ENCODE results near the gene ZCCHC3.
A peak's percentile ranks its signal among the peaks of the same experiment; 100 is the strongest.
"Not testable (repeated sequence)": the region's sequence is repeated elsewhere in the genome, so short reads cannot be mapped to it uniquely, and the experiment has no call there.

The ZCCHC3 gene

DNA sequence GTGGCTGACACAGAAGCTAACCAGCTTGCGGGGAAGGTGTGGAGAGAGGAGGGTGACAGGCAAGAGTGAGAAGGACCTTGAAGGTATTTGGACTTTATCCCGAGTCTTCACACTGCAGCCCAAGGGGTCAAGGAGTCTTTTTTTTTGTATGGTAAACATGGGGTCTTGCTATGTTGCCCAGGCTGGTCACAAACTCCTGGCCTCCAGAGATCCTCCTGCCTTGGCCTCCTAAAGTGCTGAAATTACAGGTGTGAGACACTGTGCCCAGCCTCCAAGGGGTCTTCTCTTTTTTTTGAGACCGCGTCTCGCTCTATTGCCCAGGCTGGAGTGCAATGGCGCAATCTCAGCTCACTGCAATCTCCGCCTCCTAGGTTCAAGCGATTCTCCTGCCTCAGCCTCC lies 37.2 kb downstream of the ZCCHC3 start:
- DNase-seq (ENCODE audit: insufficient read length, low spot score) (no peak), FAIRE-seq (no peak)

DNA sequence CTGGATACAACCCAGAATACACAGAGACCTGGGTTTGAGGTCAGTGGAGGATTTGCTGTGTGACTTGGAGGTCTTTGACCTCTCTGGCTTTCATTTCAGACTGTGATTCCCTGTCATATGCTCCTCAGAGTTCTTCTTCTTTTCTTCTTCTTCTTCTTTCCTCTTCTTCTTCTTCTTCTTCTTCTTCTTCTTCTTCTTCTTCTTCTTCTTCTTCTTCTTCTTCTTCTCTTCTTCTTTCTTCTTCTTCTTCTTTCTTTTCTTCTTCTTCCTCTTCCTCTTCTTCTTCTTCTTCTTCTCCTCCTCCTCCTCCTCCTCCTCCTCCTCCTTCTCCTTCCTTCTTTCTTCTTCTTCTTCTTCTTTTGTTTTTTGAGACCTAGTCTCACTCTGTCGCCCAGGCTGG lies 38.7 kb downstream of the ZCCHC3 start:
- FAIRE-seq; DNase-seq (ENCODE audit: insufficient read length, low spot score): not testable (repeated sequence)

DNA sequence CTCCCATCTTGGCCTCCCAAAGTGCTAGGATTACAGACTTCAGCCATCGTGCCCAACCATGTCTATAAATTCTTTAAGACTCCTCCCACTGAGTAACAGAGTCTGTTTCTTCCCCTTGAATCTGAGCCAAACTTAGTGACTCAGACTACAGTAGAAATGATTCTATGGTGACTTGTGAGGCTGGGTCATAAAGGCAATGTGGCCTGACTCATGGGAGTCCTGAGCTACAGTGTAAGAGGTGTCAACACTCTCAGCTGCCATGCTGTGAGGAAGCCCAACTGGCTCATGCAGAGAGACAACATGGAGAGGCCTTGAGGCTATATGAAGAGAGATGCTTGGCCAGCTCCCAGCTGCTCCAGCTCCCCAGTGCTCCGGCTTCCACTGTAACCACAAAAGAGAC lies 44.3 kb downstream of the ZCCHC3 start:
- no peak for DNase-seq (ENCODE audit: insufficient read length, low spot score)
- peak; percentile 49 for FAIRE-seq

DNA sequence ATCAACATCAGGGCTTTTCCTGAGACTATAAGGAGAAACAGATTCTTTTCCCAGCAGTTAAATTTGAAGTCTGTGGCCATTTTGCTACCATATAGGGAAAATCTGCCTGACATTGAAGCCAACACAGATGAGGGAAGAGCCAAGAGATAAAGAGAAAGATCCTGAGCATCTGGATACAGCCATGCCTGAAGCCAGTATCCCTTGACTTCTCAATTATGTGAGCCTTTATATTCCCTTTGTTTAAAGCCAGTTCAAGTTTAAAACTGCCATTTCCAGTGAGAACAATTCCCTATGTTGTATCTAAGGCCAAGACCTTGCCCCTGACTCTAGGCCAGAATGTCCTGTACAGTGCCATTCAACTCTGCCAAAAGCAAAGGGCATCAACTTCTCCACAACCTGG lies 45.7 kb downstream of the ZCCHC3 start:
- DNase-seq (ENCODE audit: insufficient read length, low spot score) (no peak), FAIRE-seq (no peak)

DNA sequence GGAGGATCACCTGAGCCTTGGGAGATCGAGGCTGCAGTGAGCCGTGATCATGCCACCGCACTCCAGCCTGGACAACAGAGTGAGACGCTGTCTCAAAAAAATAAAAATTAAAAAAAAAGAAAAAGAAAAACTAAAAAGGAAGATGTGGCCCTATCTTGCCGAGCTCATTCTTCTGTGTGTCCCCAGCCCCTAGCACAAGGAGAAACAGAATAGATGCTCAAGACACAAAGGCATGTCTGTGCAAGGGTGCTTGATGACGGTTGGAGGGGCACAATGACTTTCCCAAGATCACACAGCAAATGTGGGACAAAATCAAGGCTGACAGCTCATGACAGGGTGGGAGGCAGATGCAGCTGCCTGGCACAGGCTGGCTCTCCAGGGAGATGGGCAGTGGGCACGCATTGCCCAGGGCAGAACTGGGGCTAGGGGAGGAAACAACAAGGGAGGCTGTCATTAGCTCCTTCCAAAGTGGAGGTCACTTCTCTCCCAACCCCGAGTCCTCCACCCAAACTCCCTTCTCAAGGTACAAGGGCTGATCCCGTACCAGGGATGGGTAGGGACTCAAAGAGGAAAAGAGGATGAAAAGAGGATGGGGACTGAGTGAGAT lies 48.8 kb downstream of the ZCCHC3 start:
- FAIRE-seq (peak; percentile 48), DNase-seq (ENCODE audit: insufficient read length, low spot score) (no peak)

DNA sequence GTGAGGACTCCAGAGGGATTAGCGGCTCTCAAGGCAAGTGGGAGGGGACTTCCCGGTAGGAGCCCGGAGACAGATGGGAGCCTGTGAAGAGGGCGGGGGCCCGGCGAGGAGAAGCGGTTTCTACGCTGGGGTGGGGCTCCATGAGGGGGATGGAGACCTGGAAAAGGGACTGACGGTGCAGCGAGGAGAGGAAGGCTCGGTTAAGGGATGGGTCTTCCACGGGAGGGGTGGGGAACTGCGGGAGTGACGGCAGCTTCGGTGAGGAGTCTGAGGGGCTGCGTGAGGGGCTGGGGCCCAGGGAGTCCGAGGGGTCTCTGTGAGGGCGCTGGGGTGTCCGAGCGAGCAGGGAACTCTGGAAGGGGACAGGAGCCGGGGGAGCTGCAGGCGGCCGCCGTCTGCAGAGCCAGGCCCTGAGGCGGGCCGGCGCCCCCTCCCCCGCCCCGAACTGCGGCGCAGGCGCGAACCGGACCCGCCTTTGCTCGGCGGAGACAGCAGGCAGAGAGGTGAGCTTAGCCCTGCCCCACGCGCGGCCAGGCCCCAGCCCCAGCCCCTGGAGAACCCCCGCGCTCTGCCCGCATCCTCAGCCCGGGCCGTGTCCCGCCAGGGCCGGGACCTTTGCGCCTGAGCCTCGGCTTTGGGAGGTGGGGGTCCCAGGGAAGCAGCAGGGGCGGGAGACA lies 49.4 kb downstream of the ZCCHC3 start, which contains the start of gene NRSN2:
Gene NRSN2 (plus strand): TSS at position 472 of the 677 bp plus-strand sequence. CDS start 2,533 bp downstream, outside the sequence.
- DNase-seq (ENCODE audit: insufficient read length, low spot score) (peak; percentile 83), FAIRE-seq (peak; percentile 74)

DNA sequence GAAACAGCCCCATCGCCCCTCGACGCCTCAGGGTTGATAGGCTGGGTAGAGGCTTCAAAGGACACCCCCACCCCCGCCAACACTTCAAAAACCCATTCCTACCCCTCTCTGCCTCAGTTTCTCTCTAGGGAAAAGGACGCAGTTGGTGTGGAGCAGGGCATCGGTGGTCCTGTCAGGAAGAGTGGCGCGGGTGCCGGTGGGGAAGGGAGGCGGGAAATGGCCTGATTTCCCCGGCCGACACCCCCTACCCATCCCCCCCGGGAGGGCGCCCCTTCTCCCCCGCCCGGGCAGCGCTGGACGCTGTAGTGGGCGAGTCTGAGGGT lies 49.9 kb downstream of the ZCCHC3 start:
- FAIRE-seq: no peak
- no peak for DNase-seq (ENCODE audit: insufficient read length, low spot score)

DNA sequence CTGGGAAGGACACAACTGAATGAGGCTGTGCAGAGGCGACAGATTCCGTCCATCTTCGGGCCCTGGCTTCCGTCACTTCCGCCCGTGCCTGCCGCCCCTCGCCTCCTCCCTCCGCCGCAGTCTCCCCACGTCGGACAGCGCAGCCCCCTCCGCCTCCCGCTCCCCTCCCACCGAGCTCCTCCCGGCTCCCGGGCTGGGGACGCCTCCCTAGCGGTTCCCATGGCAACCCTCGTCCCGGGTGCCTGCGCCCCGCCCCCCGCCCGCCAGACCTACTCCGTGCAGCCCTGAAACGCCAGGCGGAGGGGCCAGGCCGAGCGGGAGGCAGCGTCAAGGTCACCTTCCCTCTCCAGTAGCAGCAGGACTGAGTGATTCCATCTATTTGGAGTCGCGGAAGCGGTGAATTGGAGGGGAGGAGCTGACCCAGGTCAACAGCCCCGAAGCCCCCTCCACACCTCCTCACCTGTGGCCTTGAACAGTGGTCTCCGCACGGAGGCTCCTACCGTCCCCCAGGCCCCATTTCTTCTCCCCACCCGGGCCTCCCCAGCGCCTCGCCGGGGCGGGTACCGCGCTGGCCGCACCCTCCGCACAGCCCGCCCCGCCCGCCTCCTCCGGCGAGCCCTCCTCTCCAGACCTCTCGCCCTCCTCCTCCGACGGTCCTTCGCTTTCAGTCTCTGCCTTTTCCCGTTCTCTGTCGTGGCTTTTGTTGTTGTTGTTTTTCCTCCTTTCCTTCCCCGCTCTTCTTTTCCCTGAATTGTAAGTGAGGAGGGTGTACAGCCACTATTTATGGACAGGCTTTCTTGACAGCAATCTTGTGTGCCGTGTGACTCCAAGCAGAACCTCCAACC lies 50.5 kb downstream of the ZCCHC3 start:
- FAIRE-seq: peak; percentile 98
- peak; percentile 95 for DNase-seq (ENCODE audit: insufficient read length, low spot score)

DNA sequence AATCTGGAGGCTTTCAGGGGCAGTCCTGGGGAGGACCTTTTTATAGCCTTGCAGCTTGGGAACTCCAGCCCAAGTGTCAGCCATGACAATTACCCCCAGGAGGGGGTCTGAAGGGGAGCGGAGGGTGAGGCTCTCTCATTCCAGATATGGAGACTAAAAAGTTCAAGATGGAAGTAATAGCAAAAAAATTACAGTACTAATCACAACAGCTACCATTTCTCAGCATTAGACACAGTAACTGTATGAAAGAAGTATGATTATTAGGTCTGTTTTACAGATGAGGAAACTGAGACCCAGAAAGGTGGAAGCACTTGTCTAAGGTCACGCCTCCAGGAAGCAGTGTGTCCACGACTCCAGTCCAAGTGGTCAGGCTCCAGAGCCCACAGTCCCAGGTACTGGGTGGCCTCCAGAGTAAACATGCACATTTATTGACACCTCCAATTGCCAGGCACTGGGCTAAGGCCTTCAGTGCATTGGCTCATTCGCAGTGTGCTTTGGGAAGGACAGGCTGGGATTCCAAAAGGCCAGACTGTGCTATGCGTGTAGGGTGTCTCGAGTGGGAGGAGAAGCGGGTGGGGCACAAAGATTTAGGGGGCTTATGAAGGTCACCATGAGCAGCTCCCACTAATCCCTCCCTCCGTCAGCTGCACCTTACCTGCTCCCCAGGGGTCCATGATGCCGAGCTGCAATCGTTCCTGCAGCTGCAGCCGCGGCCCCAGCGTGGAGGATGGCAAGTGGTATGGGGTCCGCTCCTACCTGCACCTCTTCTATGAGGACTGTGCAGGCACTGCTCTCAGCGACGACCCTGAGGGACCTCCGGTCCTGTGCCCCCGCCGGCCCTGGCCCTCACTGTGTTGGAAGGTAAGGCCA lies 51.8 kb downstream of the ZCCHC3 start:
- DNase-seq (ENCODE audit: insufficient read length, low spot score) (no peak), FAIRE-seq (peak; percentile 54)
